ENCODE measurements around the gene GPR22.

GPR22 gene

DNA sequence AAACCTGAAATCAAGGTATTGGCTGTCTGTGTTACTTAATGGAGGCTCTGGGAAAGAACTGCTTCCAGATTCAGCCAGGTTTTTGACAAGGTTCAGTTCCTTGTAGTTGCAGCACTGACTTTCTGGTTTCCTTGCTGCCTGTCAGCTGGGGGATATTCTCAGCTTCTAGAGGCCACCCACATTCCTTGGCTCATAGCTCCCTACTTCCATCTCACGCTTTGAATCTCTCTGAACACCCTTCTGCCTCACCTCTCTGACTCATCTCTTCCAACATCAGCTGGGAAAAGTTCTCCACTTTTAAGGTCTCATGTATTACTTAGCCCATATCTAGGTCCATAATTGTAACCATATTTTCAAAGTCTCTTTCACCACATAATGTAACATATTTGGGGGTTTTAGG, 22.9 kb upstream of the GPR22 start:
- H3K4me1 ChIP-seq (ENCODE audit: control insufficient read depth, insufficient read depth, low read length, poor library complexity, severe bottlenecking): no peaks in the 10 kb centered on the region
- H3K27me3 ChIP-seq (replicated peaks; ENCODE audit: control insufficient read depth, insufficient read depth, low read length, poor library complexity, severe bottlenecking): no peaks in the 10 kb centered on the region
- peaks cover 2% of the 10 kb centered on the region for H3K36me3 ChIP-seq (ENCODE audit: control insufficient read depth, insufficient read depth, low read length)
- no peak overlapping the region for H3K4me3 ChIP-seq (ENCODE audit: insufficient read depth, low read depth, low read length, poor library complexity, severe bottlenecking)
- DNase-seq: no peak
- H3K27ac ChIP-seq (ENCODE audit: insufficient read depth, low read length, poor library complexity, severe bottlenecking): no peak overlapping the region
- no peaks in the 10 kb centered on the region for H3K9me3 ChIP-seq (ENCODE audit: control insufficient read depth, low read length)

DNA sequence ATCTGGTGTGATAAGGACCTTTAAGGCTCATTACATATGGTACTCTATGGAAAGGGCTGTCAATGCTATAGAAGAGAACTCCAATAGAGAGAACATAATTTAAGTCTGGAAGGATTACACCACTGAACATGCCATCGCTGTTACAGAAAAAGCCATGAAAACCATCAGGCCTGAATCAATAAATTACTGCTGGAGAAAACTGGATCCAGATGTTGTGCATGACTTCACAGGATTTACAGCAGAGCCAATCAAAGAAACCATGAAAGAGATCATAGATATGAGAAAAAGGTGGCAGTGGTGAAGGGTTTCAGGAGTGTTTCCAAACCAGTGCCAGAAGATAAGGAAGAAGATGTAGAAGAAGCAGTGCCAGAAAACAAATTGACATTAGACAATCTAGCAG, 18.9 kb upstream of the GPR22 start:
- H3K4me3 ChIP-seq (ENCODE audit: insufficient read depth, low read depth, low read length, poor library complexity, severe bottlenecking): no peak overlapping the region
- H3K27ac ChIP-seq (ENCODE audit: insufficient read depth, low read length, poor library complexity, severe bottlenecking): no peak overlapping the region
- H3K9me3 ChIP-seq (ENCODE audit: control insufficient read depth, low read length): no peaks in the 10 kb centered on the region
- H3K4me1 ChIP-seq (ENCODE audit: control insufficient read depth, insufficient read depth, low read length, poor library complexity, severe bottlenecking): no peaks in the 10 kb centered on the region
- H3K36me3 ChIP-seq (ENCODE audit: control insufficient read depth, insufficient read depth, low read length): peaks cover 2% of the 10 kb centered on the region
- no peaks in the 10 kb centered on the region for H3K27me3 ChIP-seq (replicated peaks; ENCODE audit: control insufficient read depth, insufficient read depth, low read length, poor library complexity, severe bottlenecking)
- DNase-seq: no peak

DNA sequence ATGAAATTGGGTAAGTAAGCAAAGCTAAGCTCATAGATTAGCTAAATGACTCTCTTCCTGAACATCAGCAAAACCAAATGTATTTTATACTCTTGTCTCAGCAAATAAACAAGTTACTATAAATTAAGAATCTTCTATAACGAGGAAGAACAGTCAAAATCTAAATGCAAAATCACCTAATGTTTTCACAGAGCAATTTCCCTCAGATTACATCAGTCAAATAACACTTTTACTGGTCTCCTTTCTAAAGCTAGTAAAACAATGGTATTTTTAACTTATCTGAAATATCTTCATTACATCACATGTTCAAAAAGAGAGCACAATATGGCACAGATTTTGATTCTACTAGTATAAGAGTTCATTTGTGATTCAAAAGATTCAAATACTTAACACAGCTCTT, 16.5 kb upstream of the GPR22 start:
- H3K4me3 ChIP-seq (ENCODE audit: insufficient read depth, low read depth, low read length, poor library complexity, severe bottlenecking): no peak overlapping the region

DNA sequence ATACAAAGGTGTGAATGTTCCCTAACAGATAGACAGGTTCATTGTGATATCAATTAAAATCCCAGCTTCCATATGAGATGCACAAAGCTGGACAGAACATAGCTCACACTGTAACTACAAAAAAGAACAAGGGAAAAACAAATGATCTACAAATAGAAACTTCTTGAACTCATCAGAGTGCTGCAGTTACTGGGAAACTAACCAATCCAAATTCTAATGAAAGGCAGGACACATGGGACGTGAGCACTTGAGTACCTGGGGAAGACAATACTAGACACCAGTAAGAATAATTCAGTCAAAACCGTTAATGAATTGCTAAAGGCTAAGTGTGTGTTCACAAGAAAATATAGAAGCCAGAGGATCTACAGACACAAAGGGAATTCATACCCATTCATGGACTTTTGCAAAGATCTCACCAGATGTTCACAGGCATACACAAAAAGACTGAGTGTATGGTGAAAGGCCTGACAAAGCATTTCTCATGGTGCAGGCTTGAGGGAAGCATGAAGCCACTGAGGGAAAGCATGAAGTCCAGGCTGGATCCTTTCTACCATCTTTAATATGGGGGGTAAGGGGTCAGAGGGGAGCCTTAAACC, 7.8 kb upstream of the GPR22 start:
- Histone ChIP-seq H3K4me1 (ENCODE audit: control insufficient read depth, insufficient read depth, low read length, poor library complexity, severe bottlenecking) (no peaks in the 10 kb centered on the region), H3K27me3 (replicated peaks; ENCODE audit: control insufficient read depth, insufficient read depth, low read length, poor library complexity, severe bottlenecking) (no peaks in the 10 kb centered on the region), H3K27ac (ENCODE audit: insufficient read depth, low read length, poor library complexity, severe bottlenecking) (no peak overlapping the region), H3K9me3 (ENCODE audit: control insufficient read depth, low read length) (no peaks in the 10 kb centered on the region), H3K4me3 (ENCODE audit: insufficient read depth, low read depth, low read length, poor library complexity, severe bottlenecking) (no peak overlapping the region), H3K36me3 (ENCODE audit: control insufficient read depth, insufficient read depth, low read length) (no peaks in the 10 kb centered on the region)
- no peak for DNase-seq

More for the DNA sequence above, 16.5 kb upstream of the GPR22 start:
- Histone ChIP-seq H3K4me1 (ENCODE audit: control insufficient read depth, insufficient read depth, low read length, poor library complexity, severe bottlenecking) (no peaks in the 10 kb centered on the region), H3K27me3 (replicated peaks; ENCODE audit: control insufficient read depth, insufficient read depth, low read length, poor library complexity, severe bottlenecking) (no peaks in the 10 kb centered on the region), H3K36me3 (ENCODE audit: control insufficient read depth, insufficient read depth, low read length) (peaks cover 2% of the 10 kb centered on the region), H3K9me3 (ENCODE audit: control insufficient read depth, low read length) (no peaks in the 10 kb centered on the region), H3K27ac (ENCODE audit: insufficient read depth, low read length, poor library complexity, severe bottlenecking) (no peak overlapping the region)
- DNase-seq: no peak

DNA sequence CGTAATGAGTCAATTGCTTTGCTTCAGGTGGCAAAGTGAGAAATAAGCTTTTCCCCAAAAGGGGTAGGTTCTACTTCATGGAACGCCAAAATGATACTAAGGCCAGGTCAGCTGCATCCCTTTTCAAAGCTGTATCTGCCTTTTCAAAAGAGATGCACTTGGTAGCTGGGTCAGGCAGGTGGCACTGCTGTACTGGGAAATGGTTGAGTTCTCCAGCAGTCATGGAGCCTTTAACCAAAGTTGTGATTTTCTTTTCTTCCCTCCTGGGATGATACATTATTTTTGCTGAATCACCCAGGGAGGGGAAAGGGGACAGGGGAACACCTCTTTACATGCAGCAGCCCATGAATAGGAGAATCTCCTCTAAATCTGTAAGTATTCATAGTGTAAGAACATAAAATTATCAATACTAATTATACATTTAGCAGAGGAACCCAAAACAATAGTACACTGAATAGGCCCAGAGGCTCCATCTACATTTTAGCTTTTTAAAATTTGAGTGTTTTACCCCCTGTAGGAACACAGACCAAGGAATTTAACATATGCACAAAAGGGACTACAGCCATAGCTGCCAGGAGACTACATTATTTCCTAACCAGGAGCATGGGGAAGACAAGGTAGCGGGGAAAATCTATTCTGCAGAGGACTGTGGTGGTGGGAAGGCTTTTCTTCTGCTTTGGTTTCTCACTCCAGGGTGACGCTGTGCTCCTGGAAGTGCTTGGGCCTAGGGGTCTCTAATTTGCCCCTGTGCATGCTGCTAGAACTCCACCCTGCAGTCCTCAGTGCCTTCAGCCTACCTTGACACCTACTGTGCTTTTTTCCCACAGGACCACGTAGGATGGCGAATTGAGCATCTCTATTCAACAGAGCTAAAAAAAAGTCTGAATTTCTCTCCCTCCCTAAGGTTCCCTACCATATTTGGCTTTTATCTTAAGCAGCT, 6.4 kb upstream of the GPR22 start:
- H3K9me3 ChIP-seq (ENCODE audit: control insufficient read depth, low read length): no peaks in the 10 kb centered on the region
- no peak overlapping the region for H3K27ac ChIP-seq (ENCODE audit: insufficient read depth, low read length, poor library complexity, severe bottlenecking)
- DNase-seq: peak; percentile 4 to 30 (median 22)

DNA sequence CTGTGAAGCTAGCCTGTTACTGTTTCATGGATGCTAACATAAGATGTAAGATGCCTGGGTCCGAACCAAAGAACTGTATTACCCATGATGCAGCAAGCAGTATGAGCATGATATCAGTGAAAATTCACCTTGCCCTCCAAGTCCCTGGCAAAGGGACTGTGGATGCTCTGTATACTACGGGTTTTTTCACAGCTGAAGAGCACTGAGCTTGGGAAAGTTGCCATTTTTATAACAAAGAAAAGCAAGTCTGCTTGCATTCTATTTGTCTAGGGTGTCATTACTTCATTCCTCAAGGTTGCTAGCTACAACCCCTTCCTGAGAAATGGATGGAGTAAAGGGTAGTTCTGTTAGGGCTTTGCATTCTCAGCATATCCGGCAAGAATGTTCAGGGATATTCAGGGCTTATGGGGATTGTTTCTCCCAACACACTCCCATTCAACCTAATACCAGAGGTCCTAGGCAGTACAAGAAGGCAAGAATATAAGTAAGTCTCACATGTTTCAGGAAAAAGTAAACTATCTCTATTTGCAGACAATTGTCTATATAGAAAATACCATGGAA, 5.1 kb upstream of the GPR22 start:
- Histone ChIP-seq H3K27ac (ENCODE audit: insufficient read depth, low read length, poor library complexity, severe bottlenecking) (no peak overlapping the region), H3K4me1 (ENCODE audit: control insufficient read depth, insufficient read depth, low read length, poor library complexity, severe bottlenecking) (no peaks in the 10 kb centered on the region), H3K27me3 (replicated peaks; ENCODE audit: control insufficient read depth, insufficient read depth, low read length, poor library complexity, severe bottlenecking) (no peaks in the 10 kb centered on the region), H3K36me3 (ENCODE audit: control insufficient read depth, insufficient read depth, low read length) (no peaks in the 10 kb centered on the region), H3K9me3 (ENCODE audit: control insufficient read depth, low read length) (no peaks in the 10 kb centered on the region), H3K4me3 (ENCODE audit: insufficient read depth, low read depth, low read length, poor library complexity, severe bottlenecking) (no peak overlapping the region)
- DNase-seq: no peak

More for the DNA sequence above, 6.4 kb upstream of the GPR22 start:
- Histone ChIP-seq H3K36me3 (ENCODE audit: control insufficient read depth, insufficient read depth, low read length) (no peaks in the 10 kb centered on the region), H3K4me3 (ENCODE audit: insufficient read depth, low read depth, low read length, poor library complexity, severe bottlenecking) (no peak overlapping the region), H3K4me1 (ENCODE audit: control insufficient read depth, insufficient read depth, low read length, poor library complexity, severe bottlenecking) (no peaks in the 10 kb centered on the region), H3K27me3 (replicated peaks; ENCODE audit: control insufficient read depth, insufficient read depth, low read length, poor library complexity, severe bottlenecking) (no peaks in the 10 kb centered on the region)

DNA sequence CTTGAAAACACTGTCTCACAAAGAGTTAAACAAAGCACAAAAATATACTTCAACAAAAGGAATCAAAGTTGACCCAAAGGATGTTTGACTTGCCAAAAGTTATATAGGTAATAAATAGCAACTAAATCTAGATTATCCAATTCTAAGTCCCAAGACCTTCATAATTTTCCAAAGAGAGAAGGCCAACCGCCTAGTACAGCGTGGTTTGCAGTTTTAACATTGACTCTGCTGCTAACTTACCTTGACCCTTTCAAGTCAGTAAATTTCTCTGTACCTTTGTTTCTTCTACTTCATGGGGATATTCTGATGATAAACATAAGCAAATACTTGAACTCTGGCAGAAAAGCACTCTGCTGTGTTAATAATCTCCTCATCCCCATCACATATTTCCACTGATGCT, 1.9 kb upstream of the GPR22 start:
- no peak for DNase-seq
- Histone ChIP-seq H3K9me3 (ENCODE audit: control insufficient read depth, low read length) (no peaks in the 10 kb centered on the region), H3K27me3 (replicated peaks; ENCODE audit: control insufficient read depth, insufficient read depth, low read length, poor library complexity, severe bottlenecking) (no peaks in the 10 kb centered on the region), H3K4me3 (ENCODE audit: insufficient read depth, low read depth, low read length, poor library complexity, severe bottlenecking) (no peak overlapping the region), H3K27ac (ENCODE audit: insufficient read depth, low read length, poor library complexity, severe bottlenecking) (no peak overlapping the region), H3K36me3 (ENCODE audit: control insufficient read depth, insufficient read depth, low read length) (no peaks in the 10 kb centered on the region), H3K4me1 (ENCODE audit: control insufficient read depth, insufficient read depth, low read length, poor library complexity, severe bottlenecking) (no peaks in the 10 kb centered on the region)

DNA sequence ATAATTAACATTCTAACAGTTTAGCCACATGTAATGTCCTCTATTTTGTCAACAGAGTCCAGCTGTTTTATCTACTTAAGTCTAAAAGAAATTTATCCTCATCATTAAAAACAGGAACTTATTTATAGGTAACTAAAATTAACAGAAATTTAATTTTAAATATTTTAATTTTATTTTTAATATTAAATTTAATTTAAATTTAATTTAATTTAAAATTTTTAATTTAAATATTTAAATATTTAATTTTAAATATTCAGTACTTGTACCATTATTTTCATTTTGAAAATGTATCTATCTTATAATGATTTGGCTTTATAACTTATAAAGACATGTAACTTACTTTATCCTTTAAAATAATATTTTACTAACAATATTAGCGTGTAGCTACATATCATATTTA, 1.0 kb upstream of the GPR22 start:
- Histone ChIP-seq H3K4me1 (ENCODE audit: control insufficient read depth, insufficient read depth, low read length, poor library complexity, severe bottlenecking) (no peaks in the 10 kb centered on the region), H3K27ac (ENCODE audit: insufficient read depth, low read length, poor library complexity, severe bottlenecking) (no peak overlapping the region), H3K4me3 (ENCODE audit: insufficient read depth, low read depth, low read length, poor library complexity, severe bottlenecking) (no peak overlapping the region), H3K27me3 (replicated peaks; ENCODE audit: control insufficient read depth, insufficient read depth, low read length, poor library complexity, severe bottlenecking) (no peaks in the 10 kb centered on the region), H3K36me3 (ENCODE audit: control insufficient read depth, insufficient read depth, low read length) (no peaks in the 10 kb centered on the region), H3K9me3 (ENCODE audit: control insufficient read depth, low read length) (no peaks in the 10 kb centered on the region)
- DNase-seq: no peak

DNA sequence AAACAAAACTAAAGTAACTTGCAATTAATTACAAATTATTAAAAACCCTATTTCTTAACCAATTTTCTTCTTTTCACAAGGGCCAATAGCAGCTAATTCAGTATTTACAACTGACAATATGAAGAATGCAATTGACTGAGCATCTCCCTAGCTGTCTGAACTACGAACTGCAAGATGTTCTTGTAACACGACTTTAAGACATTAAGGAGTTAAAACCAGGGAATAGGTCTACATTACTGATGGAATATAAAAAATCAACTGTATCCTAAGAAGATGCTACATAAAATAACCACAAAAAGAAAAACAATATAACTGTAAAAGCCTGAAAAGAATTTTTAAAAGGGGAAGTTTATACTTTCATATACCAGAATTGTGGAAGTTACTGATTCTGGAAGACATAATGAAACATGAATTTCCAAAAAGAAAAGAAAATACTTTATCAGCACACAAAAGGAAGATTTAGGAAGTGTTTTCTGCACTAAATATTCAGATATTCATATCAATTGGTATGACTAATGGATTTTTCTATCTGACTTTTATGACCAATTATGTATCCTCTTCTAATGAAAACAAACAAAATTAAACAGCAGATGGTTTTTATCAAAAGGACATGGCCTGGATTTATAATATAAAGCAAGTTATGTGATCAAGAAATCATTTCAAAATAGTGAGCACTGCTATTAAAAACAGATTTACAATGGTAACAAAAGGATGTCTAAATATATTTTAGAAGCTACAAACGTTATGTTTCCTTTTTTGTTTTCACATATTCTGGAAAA, 1.6 kb downstream of the GPR22 start:
- Histone ChIP-seq H3K36me3 (ENCODE audit: control insufficient read depth, insufficient read depth, low read length) (no peaks in the 10 kb centered on the region), H3K4me3 (ENCODE audit: insufficient read depth, low read depth, low read length, poor library complexity, severe bottlenecking) (no peak overlapping the region), H3K27me3 (replicated peaks; ENCODE audit: control insufficient read depth, insufficient read depth, low read length, poor library complexity, severe bottlenecking) (no peaks in the 10 kb centered on the region), H3K4me1 (ENCODE audit: control insufficient read depth, insufficient read depth, low read length, poor library complexity, severe bottlenecking) (no peaks in the 10 kb centered on the region), H3K27ac (ENCODE audit: insufficient read depth, low read length, poor library complexity, severe bottlenecking) (no peak overlapping the region), H3K9me3 (ENCODE audit: control insufficient read depth, low read length) (no peaks in the 10 kb centered on the region)
- DNase-seq: no peak

Data from effector memory CD4-positive, alpha-beta T cell (primary cell).